Measurements from ENCODE around the gene AGO1.
"Not testable (repeated sequence)": the region's sequence is repeated elsewhere in the genome, so short reads cannot be mapped to it uniquely, and the experiment has no call there.

The AGO1 gene

DNA sequence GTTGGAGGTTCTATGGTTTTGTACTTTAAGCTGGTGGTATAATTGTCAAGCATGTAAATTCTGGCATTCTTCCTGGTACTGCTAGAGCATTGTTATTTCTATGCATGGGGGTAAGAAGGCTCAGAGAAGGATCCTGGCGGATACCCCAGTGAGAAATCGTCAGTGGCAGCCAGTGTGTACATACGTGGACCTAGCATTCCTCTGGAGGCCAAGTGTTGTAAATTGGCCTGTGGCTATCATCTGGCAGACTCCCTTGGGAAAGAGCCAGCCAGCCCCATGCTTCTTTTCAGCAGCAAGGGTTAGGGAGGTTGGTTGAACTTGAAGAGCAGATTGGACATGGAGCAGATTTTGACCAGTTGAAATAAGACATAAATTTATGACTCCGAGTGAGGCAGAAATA, 42.7 kb downstream of the AGO1 start:
- no peak for DNase-seq

- DNase-seq: no peak
Observed at GRCh38 chr1:35927472-35927871, 44.5 kb downstream of the AGO1 start.

DNA sequence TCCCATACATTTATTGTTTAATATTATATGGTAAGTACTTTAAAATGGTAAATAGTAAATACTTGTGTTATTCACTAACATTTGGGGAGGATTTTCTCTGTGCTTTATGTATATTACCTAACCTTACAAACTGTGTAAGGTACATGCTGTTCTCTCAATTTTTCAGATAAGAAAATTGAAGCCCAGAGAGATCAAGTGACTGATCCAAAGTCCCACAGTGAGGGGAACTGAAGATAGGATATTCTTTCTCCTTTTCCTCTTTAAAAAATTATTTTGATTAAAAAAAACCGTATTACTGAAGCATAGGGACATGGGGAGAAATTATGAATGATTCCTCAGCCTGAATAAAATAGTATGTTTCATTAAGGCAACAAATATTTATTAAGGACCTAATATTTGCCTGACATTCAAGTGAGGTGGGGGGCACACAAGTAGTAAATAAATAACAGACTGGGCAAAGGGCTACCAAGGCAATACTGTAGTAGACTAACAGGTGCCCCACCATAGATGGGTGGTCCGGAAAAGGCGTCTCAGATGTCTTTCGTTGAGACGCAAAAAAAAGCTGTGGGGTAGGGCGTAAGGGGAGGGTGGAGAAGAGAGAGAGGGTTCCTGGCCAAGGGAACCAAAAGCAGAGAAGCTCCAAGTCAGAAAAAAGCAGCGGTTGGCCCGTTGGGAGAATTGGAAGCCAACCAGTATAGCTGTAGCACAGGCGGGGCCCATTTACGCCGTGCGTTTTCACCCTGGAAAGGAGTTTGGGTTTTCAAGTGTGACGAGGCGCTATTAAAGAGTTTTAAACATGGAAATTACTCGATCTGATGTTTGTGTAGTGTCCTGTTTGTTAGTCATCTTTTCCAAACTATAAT, 47.0 kb downstream of the AGO1 start:
- peak; percentile 36 for DNase-seq

GRCh38 chr1:35930593-35931445, 47.8 kb downstream of the AGO1 start, which contains the start of gene AGO3:
AGO3 (plus strand) TSS chr1:35931105; CDS start chr1:35931427, 322 bp downstream.
- DNase-seq: peak; percentile 91

DNA sequence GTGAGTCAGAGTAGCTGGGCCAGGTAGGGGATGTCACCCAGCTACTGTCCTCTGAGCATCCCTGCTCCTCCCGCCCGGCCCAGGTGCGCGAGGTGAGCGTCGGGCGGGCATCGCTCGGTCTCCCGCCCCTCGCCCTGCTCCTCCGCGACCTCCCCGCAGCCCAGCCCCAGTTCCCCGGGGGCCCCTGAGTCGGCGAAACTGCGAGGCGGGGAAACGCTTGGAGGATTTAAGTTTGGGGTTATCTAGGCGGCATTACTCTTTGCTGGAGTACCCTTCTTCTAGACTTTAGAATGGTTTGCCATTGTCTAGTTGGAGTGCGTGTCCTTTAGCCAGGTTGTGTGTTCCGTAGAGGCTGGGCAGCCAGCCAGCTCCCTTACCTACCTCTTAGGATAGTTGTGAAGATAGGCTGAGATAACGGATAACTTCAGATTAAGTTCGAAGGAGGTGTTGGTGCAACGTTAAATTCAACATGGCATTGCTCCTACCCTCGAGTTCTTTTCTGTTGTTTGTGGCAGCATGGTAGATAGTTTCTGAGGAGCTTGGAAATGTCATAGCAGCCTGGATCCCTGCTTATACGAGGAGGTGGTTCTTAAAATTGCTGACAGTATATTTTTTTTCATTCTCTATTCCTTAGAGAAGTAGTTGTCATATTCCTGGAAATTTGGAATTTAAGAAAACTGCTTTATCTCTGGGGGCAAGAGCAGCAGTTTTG, 48.6 kb downstream of the AGO1 start:
- no peak for DNase-seq

- no peak for DNase-seq
Observed at GRCh38 chr1:35932158-35932636, 49.2 kb downstream of the AGO1 start.

- DNase-seq: no peak
Observed at GRCh38 chr1:35932941-35933340, 49.9 kb downstream of the AGO1 start.

DNA sequence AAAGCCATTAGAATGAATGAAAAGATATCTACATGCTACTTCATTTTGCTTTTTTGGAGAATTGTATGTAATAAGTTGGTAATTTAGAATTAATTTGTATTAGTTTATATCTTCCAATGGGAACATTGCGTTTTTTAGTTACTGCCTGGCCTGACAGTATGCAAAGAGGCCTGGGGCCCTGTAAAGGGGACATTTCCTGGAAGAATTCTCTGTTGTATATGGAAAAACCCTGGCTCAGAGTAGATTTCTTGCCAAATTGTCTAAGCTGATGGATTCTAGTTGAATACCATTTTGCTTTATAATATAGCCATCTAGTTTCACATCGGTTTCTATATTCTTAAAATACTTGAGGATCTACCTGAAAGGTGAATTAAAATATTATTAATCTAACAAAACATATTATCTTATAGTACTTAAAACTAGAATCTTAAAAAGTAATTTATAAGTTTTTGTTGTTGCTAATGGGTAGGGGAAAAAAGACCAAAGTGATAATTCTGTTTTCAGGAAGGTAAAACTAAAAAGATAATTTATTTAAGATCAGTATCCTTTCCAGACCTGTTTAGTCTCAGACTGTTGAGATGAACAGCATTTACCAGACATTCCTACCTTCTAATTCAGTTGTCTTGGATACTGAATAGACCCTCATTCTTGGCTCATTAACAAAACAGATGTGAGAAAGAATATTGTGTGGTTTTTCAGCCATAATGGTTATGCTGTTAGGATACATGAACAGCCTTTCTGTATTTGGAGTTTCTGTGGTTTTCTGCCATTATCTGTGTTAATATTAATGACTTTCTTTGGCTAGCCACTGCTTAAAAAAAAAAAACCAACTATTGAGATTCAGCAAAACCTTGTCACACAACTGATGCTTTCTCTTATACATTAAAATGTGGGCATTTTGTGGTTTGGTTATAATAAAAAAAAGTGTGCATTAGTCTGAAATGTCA, 52.7 kb downstream of the AGO1 start:
- no peak for DNase-seq

DNA sequence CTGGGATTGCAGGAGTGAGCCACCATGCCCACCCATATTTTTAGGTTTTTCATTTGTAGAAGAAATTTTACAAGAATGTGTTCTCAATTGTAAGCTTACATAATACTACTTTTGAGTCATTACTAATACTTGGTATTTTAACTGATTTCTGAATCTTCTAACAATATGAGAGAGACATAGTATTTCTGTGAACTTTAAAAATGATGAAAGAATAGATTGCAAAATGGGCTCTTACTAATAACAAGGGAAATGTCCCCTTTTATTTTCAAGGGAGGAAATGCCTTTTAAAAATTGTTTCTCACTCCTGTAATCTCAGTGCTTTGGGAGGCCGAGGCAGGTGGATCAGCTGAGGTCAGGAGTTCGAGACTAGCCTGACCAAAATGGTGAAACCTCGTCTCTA, 53.8 kb downstream of the AGO1 start:
- no peak for DNase-seq

GRCh38 chr1:35939484-35939883, 56.5 kb downstream of the AGO1 start:
- DNase-seq: no peak

DNA sequence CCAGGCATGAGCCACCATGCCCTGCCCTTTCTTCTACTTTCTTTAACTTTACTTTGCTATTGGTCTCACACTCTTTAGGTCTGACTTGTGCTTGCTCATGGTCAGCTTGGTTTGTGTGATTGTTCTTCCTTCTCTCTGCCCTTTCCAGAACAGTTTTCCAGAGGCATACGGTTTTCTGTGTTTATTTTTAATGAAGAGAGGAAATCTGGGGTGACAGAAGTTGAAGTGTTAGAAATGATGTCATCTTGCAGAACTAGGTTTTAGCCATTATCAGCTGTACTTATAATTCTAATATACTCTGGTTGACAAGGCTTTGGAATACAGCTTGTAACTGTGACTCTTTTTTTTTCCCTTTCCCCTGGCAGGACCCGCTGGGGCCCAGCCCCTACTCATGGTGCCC, 62.3 kb downstream of the AGO1 start:
- DNase-seq: no peak

GRCh38 chr1:35947547-35947946, 64.5 kb downstream of the AGO1 start:
- DNase-seq: no peak

DNA sequence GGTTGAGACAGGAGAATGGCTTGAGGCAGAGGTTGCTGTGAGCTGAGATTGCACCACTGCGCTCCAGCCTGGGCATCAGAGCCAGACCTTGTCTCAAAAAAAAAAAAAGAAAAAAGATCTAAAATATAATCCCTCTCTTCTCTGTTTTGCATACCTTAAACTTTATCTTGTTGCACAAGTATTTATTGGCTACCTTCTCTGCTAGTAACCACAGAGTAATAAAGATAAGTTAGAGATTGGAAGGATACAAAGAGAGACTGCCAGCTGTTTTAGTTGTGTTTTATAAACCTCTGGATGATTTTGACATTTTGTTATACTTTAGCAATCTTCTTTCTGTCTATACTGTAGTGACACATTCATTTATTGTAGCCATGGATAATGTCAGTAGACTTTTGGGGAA, 75.5 kb downstream of the AGO1 start:
- DNase-seq: no peak

DNA sequence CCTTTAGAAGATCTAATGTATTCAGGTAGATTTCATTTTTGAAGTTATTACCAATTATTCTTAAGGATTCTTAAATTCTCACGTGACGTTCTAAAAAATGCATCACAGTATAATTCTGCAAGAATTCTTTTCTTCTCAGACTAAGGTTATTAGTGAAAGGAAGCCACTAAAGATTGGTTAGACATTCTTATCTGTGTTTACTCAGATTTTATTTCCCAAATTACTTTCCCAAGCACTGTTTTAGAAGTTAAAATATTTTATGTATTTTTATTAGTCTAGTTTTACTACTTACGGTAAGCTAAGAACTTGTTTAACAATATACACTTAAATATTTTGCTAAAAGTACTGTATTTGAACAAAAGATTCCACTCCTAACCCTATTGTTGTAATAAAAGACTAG, 76.3 kb downstream of the AGO1 start:
- DNase-seq: no peak

GRCh38 chr1:35962952-35963351, 79.9 kb downstream of the AGO1 start:
- no peak for DNase-seq

DNA sequence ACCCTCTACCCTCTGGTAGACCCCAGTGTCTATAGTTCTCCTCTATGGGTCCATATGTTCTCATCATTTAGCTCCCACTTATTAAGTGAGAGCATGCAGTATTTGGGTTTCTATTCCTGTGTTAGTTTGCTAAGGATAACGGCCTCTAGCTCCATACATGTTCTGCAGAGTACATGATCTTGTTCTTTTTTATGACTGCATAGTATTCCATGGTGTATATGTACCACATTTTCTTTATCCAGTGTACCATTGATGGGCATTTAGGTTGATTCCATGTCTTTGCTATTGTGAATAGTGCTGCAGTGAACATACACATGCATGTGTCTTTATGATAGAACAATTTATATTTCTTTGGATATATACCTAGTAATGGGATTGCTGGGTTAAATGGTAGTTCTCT, 81.3 kb downstream of the AGO1 start:
- DNase-seq: not testable (repeated sequence)

GRCh38 chr1:35968396-35968795, 85.4 kb downstream of the AGO1 start:
- DNase-seq: no peak

GRCh38 chr1:35971601-35972000, 88.6 kb downstream of the AGO1 start:
- no peak for DNase-seq

DNA sequence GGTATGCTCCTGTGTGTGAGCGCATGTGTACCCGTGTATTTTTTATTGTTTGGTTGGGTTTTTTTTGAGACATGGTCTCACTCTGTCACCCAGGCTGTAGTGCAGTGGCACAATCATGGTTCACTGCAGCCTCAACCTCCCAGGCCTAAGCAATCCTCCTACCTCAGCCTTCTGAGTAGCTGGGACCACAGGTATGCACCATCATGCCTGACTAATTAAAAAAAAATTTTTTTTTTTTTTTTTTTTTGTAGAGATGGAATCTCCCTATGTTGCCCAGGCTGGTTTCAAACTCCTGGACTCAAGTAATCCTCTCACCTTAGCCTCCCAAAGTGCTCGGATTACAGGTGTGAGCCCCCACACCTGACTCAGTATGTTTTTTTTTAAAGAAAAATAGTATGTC, 89.6 kb downstream of the AGO1 start:
- DNase-seq: not testable (repeated sequence)

GRCh38 chr1:35980090-35980489, 97.1 kb downstream of the AGO1 start:
- no peak for DNase-seq

All from CD4-positive, alpha-beta T cell treated with Interferon gamma for 1 hour (primary cell).